Measurements from ENCODE around the gene ATP2B1. TPM values are rescaled to one million over a fixed set of nuclear protein-coding genes. Genes with fewer than 3 reads are reported as not detected.

ATP2B1 gene
- total RNA-seq, 1 experiment from 2014 or later: 91.2 TPM

- DNase-seq (ENCODE audit: low read depth): no peak
Measured at GRCh38 chr12:89540586-89540985, 168.1 kb downstream of the ATP2B1 start.

DNA sequence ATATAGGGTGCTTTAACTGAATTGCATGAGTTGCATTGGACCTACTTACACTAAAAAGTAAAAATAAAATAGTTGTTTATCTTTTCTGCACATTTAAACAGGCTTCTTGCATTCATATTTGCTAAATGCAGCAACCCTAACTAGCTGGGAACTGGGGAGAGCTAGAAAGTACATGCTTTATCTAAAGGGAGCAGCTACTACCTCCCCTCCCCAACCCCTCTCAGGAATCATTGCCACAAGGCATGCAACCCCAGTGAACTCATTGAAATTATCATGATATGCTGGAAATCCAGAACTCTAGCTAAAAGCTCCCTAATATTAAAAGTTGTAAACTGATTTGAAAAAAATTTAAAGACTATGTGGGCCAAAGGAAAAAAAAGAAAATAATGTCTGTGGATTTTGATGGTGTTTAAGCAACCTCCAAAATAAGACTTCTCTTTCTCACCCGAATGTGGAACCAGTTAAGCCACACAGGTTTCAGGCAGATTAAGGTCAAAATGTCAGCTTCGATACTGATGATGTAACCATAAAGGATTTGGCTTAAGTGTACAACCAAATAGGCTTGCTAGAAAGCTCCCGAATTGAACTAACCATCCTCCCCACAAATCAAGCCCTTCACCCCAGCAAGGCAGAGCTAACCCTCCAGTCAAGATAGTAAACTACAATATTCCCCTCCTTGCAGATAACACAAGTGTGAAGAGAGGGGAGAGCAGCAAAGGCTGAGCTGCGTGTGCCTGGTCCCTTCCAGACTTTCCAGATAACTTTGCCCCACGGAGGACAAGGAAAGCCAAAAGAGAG, 169.0 kb downstream of the ATP2B1 start:
- DNase-seq (ENCODE audit: low read depth): no peak

DNA sequence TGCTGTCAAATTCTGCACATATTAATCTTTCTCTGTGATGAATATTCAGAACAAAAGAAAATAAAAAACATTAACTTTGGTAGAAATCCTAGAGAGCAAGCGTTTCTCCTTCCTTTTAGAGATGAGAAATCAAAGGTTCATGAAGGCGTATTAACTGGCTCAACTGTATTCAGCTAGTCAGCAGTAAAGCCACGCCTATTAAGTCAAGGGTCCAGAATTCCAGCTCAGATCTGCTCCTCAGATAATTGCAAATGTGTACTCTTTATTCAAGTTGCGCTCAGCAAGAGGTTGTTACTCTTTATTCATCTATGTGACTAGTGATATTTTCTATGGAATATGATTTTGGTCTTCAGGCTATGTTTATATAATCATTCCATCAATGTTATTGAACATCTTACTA, 169.7 kb downstream of the ATP2B1 start:
- no peak for DNase-seq (ENCODE audit: low read depth)

Other genes with a start within 250 kb of the ATP2B1 start
- gene GALNT4, start 184.0 kb downstream of the ATP2B1 start, total RNA-seq (2014; rRNA removed; shearing (Covaris generic)): 5.3 and 6.9 TPM in 2 replicates
- 10.7 and 19.9 TPM in 2 replicates for gene POC1B, start 182.8 kb downstream of the ATP2B1 start, total RNA-seq (2014; rRNA removed; shearing (Covaris generic))

Measured in RPMI7951 (cell line).